HuH-7 (cell line): ENCODE measurements around the gene FBXW10.
"Not testable (repeated sequence)": the region's sequence is repeated elsewhere in the genome, so short reads cannot be mapped to it uniquely, and the experiment has no call there.

Experiments
- DNase-seq: peaks from one replicate; pipeline ENCODE4 v3.0.0; 2011; ENCODE audit warnings: low spot score

Gene FBXW10

GRCh38 chr17:18753829-18754409 lies 10.1 kb downstream of the FBXW10 start:
- DNase-seq: not testable (repeated sequence)

GRCh38 chr17:18755969-18756368 lies 12.1 kb downstream of the FBXW10 start:
- not testable (repeated sequence) for DNase-seq

- not testable (repeated sequence) for DNase-seq
Measured at GRCh38 chr17:18757368-18758044, 13.7 kb downstream of the FBXW10 start.

GRCh38 chr17:18758344-18758743 lies 14.5 kb downstream of the FBXW10 start:
- DNase-seq: not testable (repeated sequence)

- not testable (repeated sequence) for DNase-seq
Measured at GRCh38 chr17:18760221-18760620, 16.4 kb downstream of the FBXW10 start.

GRCh38 chr17:18770572-18770971 lies 26.7 kb downstream of the FBXW10 start:
- not testable (repeated sequence) for DNase-seq

GRCh38 chr17:18771066-18771465 lies 27.2 kb downstream of the FBXW10 start:
- DNase-seq: not testable (repeated sequence)

- DNase-seq: no peak
Measured at GRCh38 chr17:18772471-18772870, 28.6 kb downstream of the FBXW10 start.

- peak; percentile 34 for DNase-seq
Measured at GRCh38 chr17:18780991-18781718, 37.3 kb downstream of the FBXW10 start, which contains the start of gene TVP23B. Gene TVP23B, plus strand, starts transcription at chr17:18781183. Its CDS starts 111 bp downstream, at chr17:18781294.

GRCh38 chr17:18781805-18782204 lies 38.0 kb downstream of the FBXW10 start:
- DNase-seq: not testable (repeated sequence)

GRCh38 chr17:18785933-18786332 lies 42.1 kb downstream of the FBXW10 start:
- DNase-seq: not testable (repeated sequence)

GRCh38 chr17:18786890-18787289 lies 43.0 kb downstream of the FBXW10 start:
- DNase-seq: not testable (repeated sequence)

- DNase-seq: not testable (repeated sequence)
Measured at GRCh38 chr17:18791402-18791801, 47.5 kb downstream of the FBXW10 start.

GRCh38 chr17:18794841-18795240 lies 51.0 kb downstream of the FBXW10 start:
- DNase-seq: not testable (repeated sequence)

GRCh38 chr17:18796887-18797286 lies 53.0 kb downstream of the FBXW10 start:
- DNase-seq: not testable (repeated sequence)

GRCh38 chr17:18803458-18804245 lies 59.8 kb downstream of the FBXW10 start:
- DNase-seq: not testable (repeated sequence)

- DNase-seq: not testable (repeated sequence)
Measured at GRCh38 chr17:18815924-18816323, 72.1 kb downstream of the FBXW10 start.

GRCh38 chr17:18816489-18817371 lies 72.9 kb downstream of the FBXW10 start:
- peak; percentile 3 for DNase-seq

GRCh38 chr17:18821430-18821829 lies 77.6 kb downstream of the FBXW10 start:
- DNase-seq: not testable (repeated sequence)

- DNase-seq: not testable (repeated sequence)
Measured at GRCh38 chr17:18827613-18828012, 83.8 kb downstream of the FBXW10 start.
